GM19025 (cell line): ENCODE measurements around the gene PSMD5.

ENCODE experiments used
- ATAC-seq: cut with Tn5 transposase; IDR thresholded peaks from one replicate; pipeline ENCODE4 v1.9.1; 2021; ENCODE audit warnings: mild to moderate bottlenecking, low read depth, moderate library complexity; ENCODE audit not compliant: unreplicated experiment

PSMD5 gene

DNA sequence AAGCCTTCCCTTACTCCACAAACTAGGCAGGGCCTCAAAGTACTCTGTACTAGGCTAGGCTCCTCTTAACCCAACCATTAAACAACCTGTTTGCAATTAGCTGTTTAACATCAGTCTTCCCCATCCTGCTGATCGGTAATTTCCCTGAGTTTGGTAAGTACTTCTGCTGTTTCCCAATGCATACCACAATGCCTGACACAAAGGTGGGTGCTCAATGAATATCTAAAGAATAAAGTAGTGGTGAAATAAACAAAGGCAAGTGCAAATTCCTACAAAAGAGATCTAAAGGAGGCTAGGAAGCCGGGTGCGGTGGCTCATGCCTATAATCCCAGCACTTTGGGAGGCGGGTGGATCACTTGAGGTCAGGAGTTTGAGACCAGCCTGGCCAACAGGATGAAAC, 74.5 kb downstream of the PSMD5 start:
- ATAC-seq: no peak

DNA sequence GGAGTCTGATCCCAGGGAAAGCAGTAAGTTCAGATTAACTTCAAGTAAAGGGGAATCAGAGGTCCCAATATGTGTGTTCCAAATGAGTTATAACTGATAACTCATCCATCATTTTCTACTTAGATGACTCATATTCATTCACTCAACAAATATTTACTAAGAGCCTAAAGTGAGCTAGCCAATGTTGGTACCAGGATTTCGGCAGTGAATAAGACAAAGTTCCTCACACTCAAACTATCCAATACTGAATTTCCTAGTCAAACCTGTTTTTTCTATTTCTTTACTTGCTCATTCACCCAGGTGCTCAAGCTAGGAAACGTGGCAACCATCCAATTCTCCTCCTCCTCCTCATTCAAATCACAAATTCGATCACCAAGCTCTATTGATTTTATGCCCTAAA, 75.3 kb downstream of the PSMD5 start:
- ATAC-seq: no peak
